Measurements from ENCODE around the gene AGAP3. TPM values are rescaled to one million over a fixed set of nuclear protein-coding genes. Genes with fewer than 3 reads are reported as not detected.

The AGAP3 gene
- total and polyA plus RNA-seq, 4 donors: 75.9 to 194 (median 110) TPM

DNA sequence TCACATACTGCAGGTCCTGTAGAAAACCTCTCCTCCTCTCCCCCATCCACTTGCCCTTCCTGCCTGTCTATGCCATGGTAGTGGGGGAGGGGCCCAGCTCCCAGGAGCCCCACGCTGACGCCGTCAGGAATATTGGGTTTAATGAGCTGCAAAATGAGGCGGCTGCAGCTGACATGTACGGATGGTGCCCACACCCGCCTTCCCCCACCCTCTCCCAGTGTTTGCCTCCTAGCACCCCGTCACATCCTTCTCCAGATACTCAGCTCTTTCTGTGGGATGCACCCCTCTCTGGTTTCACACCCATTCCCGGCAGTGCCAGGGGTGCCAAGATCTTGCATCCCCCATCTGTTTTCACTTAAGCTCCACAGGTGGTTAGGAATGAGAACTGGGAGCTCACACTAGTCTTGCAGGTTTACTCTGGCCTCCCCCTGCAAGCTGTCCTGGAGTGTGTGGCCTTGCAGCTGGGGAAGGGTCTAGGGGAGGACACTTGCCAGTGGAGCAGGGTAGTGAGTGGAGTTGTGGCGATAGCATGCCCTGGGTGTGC, 55.1 kb downstream of the AGAP3 start:
- Histone ChIP-seq H3K9ac (ENCODE audit: insufficient read depth in 1 of 2, low read length in 2 of 2) (no peak overlapping the region), H3K4me3 (no peak overlapping the region), H3K27ac (ENCODE audit: low read depth in 1 of 2, low read length in 1 of 2) (no peak overlapping the region), H3K9me3 (ENCODE audit: control insufficient read depth in 4 of 4, insufficient read depth in 3 of 4, low read length in 3 of 4) (no peaks in the 10 kb centered on the region), H3K27me3 (ENCODE audit: control insufficient read depth in 3 of 3, insufficient read depth in 3 of 3, low read length in 2 of 3) (no peaks in the 10 kb centered on the region), H3K36me3 (ENCODE audit: control insufficient read depth in 4 of 4, insufficient read depth in 4 of 4, low read length in 4 of 4) (peaks cover 5 to 65% (median 27%) of the 10 kb centered on the region in 4 donors), H3K4me1 (ENCODE audit: control insufficient read depth in 5 of 5, insufficient read depth in 5 of 5, low read length in 5 of 5) (peaks cover 0 to 7% (median 0%) of the 10 kb centered on the region in 5 donors)
- WGBS, 2 donors: 88 to 93% methylated on average over 9 of the region's 9 CpGs
- TF ChIP-seq, protein P1, sequence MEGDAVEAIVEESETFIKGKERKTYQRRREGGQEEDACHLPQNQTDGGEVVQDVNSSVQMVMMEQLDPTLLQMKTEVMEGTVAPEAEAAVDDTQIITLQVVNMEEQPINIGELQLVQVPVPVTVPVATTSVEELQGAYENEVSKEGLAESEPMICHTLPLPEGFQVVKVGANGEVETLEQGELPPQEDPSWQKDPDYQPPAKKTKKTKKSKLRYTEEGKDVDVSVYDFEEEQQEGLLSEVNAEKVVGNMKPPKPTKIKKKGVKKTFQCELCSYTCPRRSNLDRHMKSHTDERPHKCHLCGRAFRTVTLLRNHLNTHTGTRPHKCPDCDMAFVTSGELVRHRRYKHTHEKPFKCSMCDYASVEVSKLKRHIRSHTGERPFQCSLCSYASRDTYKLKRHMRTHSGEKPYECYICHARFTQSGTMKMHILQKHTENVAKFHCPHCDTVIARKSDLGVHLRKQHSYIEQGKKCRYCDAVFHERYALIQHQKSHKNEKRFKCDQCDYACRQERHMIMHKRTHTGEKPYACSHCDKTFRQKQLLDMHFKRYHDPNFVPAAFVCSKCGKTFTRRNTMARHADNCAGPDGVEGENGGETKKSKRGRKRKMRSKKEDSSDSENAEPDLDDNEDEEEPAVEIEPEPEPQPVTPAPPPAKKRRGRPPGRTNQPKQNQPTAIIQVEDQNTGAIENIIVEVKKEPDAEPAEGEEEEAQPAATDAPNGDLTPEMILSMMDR (IDR thresholded peaks at IDR 0.05; ENCODE audit: control extremely low read depth, extremely low read depth): no peak
- ATAC-seq (ENCODE audit: insufficient read depth, low FRiP score) (no peak), DNase-seq (no peak)

DNA sequence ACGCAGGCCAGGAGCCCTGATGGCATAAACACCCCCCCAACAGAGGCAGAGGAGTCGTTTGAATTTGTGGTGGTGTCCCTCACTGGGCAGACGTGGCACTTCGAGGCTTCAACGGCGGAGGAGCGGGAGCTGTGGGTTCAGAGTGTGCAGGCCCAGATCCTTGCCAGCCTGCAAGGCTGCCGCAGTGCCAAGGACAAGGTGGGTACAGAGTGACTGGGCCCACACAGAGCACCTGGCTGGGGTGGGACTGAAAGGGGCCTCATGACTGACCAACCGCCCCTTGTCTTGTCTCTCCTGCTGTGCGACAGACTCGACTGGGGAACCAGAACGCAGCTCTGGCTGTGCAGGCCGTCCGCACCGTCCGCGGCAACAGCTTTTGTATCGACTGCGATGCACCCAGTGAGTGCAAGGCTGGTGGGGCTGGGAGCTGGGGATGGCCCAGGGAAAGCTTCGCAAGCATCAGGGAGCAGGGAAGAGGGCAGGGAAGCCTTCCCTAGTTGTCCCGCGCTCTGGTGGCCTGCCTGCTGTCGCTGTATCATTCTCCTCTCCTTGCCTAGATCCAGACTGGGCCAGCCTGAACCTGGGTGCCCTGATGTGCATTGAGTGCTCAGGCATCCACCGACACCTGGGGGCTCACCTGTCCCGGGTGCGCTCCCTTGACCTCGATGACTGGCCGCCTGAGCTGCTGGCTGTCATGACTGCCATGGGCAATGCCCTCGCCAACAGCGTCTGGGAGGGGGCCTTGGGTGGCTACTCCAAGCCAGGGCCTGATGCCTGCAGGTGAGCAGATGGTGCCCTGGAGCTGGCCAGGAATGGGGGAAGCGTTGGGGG, 55.8 kb downstream of the AGAP3 start:
- DNase-seq (peak in 1 of 3 donors; percentile 13), ATAC-seq (ENCODE audit: insufficient read depth, low FRiP score) (no peak)
- H3K4me3 ChIP-seq: no peak overlapping the region
- no peaks in the 10 kb centered on the region for H3K27me3 ChIP-seq (ENCODE audit: control insufficient read depth in 3 of 3, insufficient read depth in 3 of 3, low read length in 2 of 3)
- peaks cover 0 to 7% (median 0%) of the 10 kb centered on the region in 5 donors for H3K4me1 ChIP-seq (ENCODE audit: control insufficient read depth in 5 of 5, insufficient read depth in 5 of 5, low read length in 5 of 5)
- TF ChIP-seq, protein P1 (IDR thresholded peaks at IDR 0.05; ENCODE audit: control extremely low read depth, extremely low read depth): no peak
- 91 to 93% methylated on average over 29 to 31 of the region's 31 CpGs for WGBS, 2 donors
- H3K27ac ChIP-seq (ENCODE audit: low read depth in 1 of 2, low read length in 1 of 2): no peak overlapping the region
- H3K9me3 ChIP-seq (ENCODE audit: control insufficient read depth in 4 of 4, insufficient read depth in 3 of 4, low read length in 3 of 4): no peaks in the 10 kb centered on the region
- no peak overlapping the region for H3K9ac ChIP-seq (ENCODE audit: insufficient read depth in 1 of 2, low read length in 2 of 2)
- H3K36me3 ChIP-seq (ENCODE audit: control insufficient read depth in 4 of 4, insufficient read depth in 4 of 4, low read length in 4 of 4): peaks cover 5 to 60% (median 25%) of the 10 kb centered on the region in 4 donors

DNA sequence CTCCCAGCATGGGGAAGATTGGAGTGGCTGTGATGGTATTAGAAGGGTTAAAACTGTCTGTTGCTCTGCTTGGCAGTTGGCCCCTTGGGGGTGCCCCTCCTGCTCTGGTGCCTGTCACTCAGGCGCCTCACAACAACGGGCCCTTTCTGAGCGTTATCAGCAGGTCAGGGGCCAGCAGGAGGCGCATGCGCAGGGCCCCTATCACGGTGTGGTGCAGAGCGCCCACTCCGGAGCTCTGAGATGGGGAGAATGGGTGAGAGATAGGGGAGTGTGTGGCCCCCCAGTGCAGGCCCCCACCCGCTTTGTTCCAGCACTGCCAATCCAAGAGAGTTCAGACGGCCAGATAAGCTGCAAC, 56.4 kb downstream of the AGAP3 start:
- WGBS, 2 donors: 81 to 89% methylated on average over 10 of the region's 10 CpGs
- TF ChIP-seq, protein P1 (IDR thresholded peaks at IDR 0.05; ENCODE audit: control extremely low read depth, extremely low read depth): no peak
- ATAC-seq (ENCODE audit: insufficient read depth, low FRiP score): no peak

More for the DNA sequence above, 56.4 kb downstream of the AGAP3 start:
- Histone ChIP-seq H3K9me3 (ENCODE audit: control insufficient read depth in 4 of 4, insufficient read depth in 3 of 4, low read length in 3 of 4) (no peaks in the 10 kb centered on the region), H3K9ac (ENCODE audit: insufficient read depth in 1 of 2, low read length in 2 of 2) (no peak overlapping the region), H3K27ac (ENCODE audit: low read depth in 1 of 2, low read length in 1 of 2) (no peak overlapping the region), H3K4me1 (ENCODE audit: control insufficient read depth in 5 of 5, insufficient read depth in 5 of 5, low read length in 5 of 5) (peaks cover 0 to 7% (median 0%) of the 10 kb centered on the region in 5 donors), H3K27me3 (ENCODE audit: control insufficient read depth in 3 of 3, insufficient read depth in 3 of 3, low read length in 2 of 3) (no peaks in the 10 kb centered on the region), H3K4me3 (no peak overlapping the region), H3K36me3 (ENCODE audit: control insufficient read depth in 4 of 4, insufficient read depth in 4 of 4, low read length in 4 of 4) (peaks cover 5 to 56% (median 25%) of the 10 kb centered on the region in 4 donors)
- DNase-seq: peak in 2 of 3 donors; percentile 49 to 59
